Measurements from ENCODE around the gene TBC1D5.

DNA sequence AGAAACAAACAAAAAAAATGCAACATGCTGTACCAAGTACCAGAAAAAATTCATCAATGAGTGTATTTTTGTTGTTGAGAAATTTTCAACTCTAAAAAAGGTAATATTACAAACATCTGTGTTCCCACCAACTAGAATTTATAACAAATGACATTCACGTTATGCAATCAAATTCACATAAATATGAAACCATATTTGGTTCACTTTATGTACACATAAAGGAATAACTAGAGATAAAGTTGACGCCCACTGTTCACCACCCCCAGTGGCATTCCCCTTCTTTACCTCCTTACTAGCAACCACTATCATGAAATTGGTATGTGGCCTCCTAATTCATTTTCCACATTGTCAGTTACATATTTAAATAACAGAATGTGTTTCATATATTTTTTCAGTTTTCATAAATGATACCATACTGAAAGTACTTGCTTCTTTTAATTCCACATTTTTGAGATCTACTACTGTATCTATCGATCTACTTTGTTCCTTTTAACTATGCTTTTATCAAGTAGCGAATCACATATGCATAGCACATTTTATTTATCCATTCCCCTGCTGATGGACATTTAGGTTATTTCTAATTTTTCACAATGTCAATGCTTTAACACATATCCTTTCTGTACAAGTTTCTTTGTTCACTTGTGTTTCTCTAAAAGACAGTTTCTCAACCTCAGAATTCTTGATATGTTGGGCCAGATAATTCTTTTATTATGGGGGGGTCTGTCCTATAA is 34.5 kb downstream of the TBC1D5 start:
- TF ChIP-seq, protein P1, sequence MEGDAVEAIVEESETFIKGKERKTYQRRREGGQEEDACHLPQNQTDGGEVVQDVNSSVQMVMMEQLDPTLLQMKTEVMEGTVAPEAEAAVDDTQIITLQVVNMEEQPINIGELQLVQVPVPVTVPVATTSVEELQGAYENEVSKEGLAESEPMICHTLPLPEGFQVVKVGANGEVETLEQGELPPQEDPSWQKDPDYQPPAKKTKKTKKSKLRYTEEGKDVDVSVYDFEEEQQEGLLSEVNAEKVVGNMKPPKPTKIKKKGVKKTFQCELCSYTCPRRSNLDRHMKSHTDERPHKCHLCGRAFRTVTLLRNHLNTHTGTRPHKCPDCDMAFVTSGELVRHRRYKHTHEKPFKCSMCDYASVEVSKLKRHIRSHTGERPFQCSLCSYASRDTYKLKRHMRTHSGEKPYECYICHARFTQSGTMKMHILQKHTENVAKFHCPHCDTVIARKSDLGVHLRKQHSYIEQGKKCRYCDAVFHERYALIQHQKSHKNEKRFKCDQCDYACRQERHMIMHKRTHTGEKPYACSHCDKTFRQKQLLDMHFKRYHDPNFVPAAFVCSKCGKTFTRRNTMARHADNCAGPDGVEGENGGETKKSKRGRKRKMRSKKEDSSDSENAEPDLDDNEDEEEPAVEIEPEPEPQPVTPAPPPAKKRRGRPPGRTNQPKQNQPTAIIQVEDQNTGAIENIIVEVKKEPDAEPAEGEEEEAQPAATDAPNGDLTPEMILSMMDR (IDR thresholded peaks at IDR 0.05 in 8 of 11, conservative IDR thresholded peaks at IDR 0.05 in 3 of 11), result no peak
- TF ChIP-seq POLR2AphosphoS5 (IDR thresholded peaks at IDR 0.05), result no peak
- TF ChIP-seq POLR2A (IDR thresholded peaks at IDR 0.05), result no peak
